GM08714 (cell line): Measurements from ENCODE around the gene MYO9B.

Source experiments
- H3K4me3 ChIP-seq: fragments of 200-500 bp; sonication (Bioruptor generic); 2 replicates; pipeline ENCODE4 v1.5.1; 2014; ENCODE audit warnings: mild to moderate bottlenecking, low read length, inconsistent platforms
- ZNF274 ChIP-seq: IDR thresholded peaks from 2 replicates; pipeline ENCODE4 v1.6.1; 2012; ENCODE audit warnings: mild to moderate bottlenecking, low read depth, low read length

The MYO9B gene

DNA sequence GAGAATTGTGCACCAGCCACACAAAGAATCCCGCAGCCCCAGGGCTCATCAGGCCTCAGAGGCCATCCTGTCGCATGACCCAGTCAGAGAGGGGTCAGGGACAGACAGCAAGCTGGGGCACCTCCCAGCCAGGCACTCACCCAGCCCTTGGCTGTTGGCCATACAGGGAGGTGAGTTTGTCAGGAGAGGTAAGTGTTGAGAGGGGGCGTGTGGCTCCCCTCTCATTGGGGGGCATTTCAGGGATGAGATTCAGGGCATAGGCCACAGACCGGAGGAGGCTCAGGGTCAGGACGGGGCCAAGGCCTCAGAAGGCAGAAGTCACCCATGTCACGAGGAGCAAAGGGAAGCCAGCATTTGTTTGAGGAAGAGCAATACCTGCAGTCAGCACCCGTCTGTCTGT lies 37.1 kb downstream of the MYO9B start:
- TF ChIP-seq ZNF274 = no peak
- H3K4me3 ChIP-seq = no peak overlapping the region

DNA sequence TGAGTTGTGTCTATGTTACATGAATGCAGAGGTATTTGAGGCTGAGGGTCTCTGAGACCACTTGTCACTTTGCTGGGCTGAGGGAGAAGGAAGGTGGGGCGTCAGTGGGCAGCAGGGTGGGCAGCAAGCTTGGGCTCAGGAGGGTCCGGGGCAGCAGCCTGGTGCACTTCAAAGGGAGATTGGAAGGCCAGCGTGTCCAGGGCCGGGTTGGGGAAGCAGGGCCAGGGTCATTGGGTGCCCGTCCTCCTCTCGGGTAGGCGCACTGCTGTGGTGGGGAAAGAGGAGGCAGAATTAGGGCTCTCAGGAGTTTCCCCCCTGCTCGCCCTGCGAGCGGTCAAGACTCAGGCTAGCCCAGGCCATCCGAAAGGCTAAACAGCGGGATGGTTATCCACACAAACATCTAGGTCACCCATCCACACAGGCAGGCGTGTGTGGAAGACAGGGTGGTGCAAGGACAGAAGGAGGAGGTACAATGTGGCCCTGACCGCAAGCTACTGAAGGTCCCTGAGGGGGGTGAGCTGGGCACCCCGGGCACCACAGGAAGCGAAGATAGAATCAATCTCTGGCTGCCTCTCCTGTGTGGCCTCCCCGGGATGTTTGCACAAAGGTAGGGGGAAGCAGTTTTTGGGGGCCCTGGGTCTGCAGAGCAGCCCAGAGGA lies 37.7 kb downstream of the MYO9B start:
- no peak for TF ChIP-seq ZNF274
- no peak overlapping the region for H3K4me3 ChIP-seq

- TF ChIP-seq ZNF274 = no peak
- H3K4me3 ChIP-seq = no peak overlapping the region
These were observed 38.8 kb downstream of the MYO9B start for GRCh38 chr19:17114414-17114831.

DNA sequence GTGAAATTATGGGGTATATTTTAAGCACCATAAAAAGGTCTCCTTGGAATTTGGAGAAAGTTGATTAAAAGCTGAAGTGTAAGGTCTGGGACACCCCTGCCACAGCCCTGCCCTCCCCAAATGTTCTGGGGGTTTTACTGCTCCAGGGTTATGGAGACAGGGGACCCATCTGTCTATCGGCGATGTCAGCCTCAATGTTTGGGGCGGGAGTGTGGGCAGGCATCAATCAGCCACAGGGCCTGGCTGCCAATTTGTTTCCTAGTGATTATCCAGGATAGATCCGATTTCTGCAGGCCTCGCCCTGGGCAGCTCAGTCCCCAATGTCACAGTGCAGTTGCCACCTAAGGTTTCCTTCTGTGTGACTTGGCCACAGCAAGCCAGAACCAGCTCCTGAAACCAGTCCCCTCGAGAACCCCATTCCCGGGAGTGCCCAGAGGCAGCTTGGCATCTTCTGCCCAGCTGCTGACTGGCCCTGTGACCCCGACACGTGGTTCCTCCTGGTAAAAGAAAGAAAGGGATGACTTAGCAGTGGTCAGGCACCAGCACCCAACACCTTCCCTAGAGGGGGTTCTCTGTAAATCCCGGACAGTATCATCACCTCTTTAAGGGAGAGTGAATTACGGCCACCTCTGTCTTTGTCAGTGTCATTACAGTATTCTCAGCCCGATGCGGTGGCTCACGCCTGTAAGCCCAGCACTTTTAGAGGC lies 41.6 kb downstream of the MYO9B start:
- no peak overlapping the region for H3K4me3 ChIP-seq
- no peak for TF ChIP-seq ZNF274

- TF ChIP-seq ZNF274 = no peak
- H3K4me3 ChIP-seq = no peak overlapping the region
These were observed 43.4 kb downstream of the MYO9B start for GRCh38 chr19:17118957-17119356.

DNA sequence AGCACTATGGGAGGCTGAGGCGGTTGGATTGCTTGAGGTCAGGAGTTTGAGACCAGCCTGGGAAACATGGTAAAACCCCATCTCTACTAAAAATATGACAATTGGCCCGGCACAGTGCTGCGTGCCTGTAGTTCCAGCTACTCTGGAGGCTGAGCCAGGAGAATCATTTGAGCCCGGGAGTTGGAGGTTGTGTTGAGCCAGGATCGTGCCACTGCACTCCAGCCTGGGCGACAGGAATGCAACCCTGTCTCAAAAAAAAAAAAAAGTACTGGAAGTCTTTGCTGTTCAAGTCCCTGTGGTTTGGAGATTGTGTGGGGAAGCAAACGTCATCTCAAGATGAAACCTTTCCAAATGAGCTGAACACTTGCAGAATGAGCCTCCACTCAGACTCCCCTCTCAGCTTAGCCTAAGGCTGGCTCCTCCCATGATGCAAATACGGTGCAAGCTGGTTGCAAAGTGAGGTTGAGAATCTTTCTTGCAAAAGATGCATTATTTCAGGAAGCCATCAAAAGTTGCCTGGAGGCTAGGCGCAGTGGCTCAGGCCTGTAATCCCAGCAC lies 46.2 kb downstream of the MYO9B start:
- no peak for TF ChIP-seq ZNF274

DNA sequence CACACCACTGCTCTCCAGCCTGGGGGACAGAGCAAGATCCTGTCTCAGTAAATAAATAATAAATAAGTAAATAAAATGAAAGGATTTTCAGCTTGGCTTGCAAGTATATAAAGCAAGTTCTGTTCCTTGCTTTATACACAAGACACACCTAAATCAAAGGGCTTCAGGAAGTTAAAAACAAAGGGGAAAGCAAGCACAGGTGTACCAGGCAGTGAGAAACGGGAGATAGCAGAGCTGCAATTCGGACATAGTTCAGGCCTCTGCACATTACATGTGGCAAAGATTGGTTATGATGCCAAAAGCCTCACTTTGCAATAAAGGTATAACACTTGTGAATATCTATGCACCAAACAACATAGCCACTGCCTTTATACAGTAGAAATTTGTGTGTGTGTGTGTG lies 47.5 kb downstream of the MYO9B start:
- H3K4me3 ChIP-seq = no peak overlapping the region
- TF ChIP-seq ZNF274 = no peak

More for the DNA sequence above, 46.2 kb downstream of the MYO9B start:
- H3K4me3 ChIP-seq = no peak overlapping the region

DNA sequence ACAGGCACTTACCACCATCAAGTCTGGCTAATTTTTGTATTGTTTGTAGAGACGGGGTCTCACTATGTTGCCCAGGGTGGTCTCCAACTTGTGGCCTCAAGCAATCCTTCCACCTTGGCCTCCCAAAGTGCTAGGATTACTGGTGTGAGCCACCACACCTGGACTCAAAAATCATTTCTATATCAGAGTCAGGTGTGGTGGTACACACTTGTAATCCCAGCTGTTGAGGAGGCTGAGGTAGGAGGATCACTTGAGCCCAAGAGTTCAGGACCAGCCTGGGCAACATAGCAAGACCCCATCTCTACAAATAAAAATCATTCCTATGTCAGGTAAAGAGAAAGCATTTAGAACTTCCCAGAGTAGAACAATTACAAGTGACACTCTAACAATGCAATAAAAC lies 48.4 kb downstream of the MYO9B start:
- TF ChIP-seq ZNF274 = no peak
- no peak overlapping the region for H3K4me3 ChIP-seq

DNA sequence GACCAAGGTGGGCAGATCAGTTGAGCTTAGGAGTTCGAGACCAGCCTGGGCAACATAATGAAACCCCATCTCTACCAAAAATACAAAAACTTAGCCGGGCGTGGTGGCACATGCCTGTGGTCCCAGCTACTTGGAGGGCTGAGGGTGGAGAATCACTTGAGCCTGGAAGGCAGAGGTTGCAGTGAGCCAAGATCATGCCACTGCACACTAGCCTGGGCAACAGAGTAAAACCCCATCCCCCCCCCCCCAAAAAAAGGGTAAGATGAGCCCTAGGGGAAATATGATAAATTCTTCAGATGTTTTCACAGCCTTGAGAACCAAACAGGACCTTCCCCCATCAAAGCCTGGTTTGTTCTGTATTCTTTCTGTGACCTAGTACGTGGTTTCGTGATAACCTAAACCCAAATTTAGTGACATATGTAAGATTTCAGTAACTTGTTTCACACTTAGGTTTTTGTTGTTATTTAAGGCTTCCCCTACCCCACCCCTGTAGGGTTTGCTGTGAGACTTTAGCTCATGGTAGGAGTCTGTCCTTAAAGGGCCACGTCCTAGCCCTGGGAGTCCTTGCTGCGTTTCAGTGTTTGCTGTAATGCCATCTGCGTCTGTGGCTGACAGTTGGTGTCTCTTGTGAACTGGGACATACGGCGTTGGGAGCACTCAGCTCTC lies 49.6 kb downstream of the MYO9B start:
- TF ChIP-seq ZNF274 = no peak
- peak overlapping the region; percentile 33; the same call in 1 of the 2 replicates for H3K4me3 ChIP-seq

- peak overlapping the region; percentile 32; the same call in 1 of the 2 replicates for H3K4me3 ChIP-seq
- TF ChIP-seq ZNF274 = no peak
These were observed 50.4 kb downstream of the MYO9B start for GRCh38 chr19:17125728-17126677.

- no peak for TF ChIP-seq ZNF274
- no peak overlapping the region for H3K4me3 ChIP-seq
These were observed 52.1 kb downstream of the MYO9B start for GRCh38 chr19:17127671-17128070.

DNA sequence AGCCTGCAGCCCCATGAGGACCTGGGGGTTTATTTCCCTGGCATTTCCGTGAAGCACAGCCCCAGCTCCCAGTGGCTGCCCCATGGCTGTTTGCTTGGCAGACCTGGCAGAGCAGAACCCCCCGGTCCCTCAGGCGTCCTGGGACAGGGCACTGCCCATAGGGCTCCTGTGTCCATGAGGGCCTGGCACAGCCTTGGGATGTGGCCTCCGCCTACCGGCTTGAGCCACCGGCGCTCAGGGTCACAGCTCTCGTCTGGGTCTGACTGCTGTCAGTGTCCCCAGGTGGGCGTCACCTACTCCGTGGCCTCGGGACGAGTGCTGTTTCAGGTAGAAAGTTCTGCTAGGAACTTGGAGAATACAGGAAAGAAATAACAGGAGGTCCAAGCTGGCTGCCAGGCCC lies 52.8 kb downstream of the MYO9B start:
- H3K4me3 ChIP-seq = no peak overlapping the region
- no peak for TF ChIP-seq ZNF274

DNA sequence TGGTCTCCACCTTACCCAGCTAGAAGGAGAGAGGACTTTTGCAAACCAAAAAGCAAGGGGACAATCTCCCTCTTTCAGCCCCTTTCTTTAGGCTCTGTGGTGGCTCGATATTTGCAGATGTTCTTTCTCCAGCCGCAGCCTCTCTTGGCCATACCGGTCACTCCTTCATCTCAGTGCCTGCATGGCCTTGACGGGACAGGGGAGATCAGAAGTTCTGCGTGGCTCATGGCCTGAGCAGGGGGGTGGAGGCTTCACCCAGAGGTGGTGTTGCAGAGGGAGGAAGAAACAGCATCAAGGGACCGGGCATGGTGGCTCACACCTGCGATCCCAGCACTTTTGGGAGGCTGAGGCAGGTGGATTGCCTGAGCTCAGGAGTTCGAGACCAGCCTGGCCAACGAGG lies 53.2 kb downstream of the MYO9B start:
- no peak overlapping the region for H3K4me3 ChIP-seq
- no peak for TF ChIP-seq ZNF274

GRCh38 chr19:17129377-17129776 lies 53.8 kb downstream of the MYO9B start:
- no peak overlapping the region for H3K4me3 ChIP-seq
- TF ChIP-seq ZNF274 = no peak
